Stimulated activated CD4-positive, alpha-beta T cell treated with anti-CD3 and anti-CD28 coated beads, TNF-alpha, amount 100 ng/mL, for 48 hours (primary cell): Measurements from ENCODE around the gene NDUFA3.

Experiments used
- DNase-seq, 3 donors: peaks; one replicate each; pipeline ENCODE4 v3.0.0-alpha.2; 2020; ENCODE audit warnings: low read depth in 3 of 3

Gene NDUFA3

DNA sequence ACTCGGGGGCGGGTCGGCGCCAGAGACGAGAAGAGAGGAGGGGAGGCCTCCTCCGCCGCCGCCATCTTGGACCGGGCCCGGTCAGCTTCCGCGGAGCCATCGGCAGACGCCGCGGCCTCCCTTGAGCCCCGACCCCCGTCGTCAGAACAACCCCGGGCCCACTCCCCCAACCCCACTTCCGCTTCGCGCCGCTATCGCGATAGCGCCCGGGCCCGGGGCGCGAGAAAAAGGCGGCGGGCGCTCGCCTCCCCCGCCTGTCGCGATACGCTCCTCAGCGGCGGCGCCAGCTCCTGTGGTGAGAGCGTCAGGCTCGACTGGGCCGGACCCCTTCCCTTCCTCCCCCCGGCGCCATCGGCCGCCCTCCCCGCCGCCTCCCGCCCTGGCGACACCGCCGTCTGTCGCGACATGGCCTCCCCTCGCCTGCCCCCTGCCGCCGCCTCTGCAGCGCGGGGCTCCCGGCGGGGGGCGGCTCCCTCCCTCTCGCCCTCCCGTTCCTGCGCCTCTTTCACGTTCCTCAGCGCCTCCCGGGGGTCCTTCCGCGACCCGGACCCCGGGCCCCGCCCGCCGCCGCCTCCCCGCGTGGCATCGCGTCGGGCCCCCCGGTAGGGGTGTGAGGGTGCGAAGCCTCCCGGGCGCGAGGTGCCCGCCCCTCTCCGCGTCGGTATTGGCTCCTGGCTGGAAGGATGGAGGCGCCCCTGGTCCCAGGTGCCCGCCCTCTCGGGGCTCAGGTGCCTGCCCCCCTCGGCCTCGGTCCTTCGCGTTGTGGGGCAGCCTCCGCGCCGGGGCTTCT lies 35.2 kb downstream of the NDUFA3 start, which contains the start of gene CNOT3:
Gene CNOT3, plus strand, starts transcription at position 64 of the 790 bp plus-strand sequence. CDS start 5,217 bp downstream, outside the sequence.
- DNase-seq = no peak

DNA sequence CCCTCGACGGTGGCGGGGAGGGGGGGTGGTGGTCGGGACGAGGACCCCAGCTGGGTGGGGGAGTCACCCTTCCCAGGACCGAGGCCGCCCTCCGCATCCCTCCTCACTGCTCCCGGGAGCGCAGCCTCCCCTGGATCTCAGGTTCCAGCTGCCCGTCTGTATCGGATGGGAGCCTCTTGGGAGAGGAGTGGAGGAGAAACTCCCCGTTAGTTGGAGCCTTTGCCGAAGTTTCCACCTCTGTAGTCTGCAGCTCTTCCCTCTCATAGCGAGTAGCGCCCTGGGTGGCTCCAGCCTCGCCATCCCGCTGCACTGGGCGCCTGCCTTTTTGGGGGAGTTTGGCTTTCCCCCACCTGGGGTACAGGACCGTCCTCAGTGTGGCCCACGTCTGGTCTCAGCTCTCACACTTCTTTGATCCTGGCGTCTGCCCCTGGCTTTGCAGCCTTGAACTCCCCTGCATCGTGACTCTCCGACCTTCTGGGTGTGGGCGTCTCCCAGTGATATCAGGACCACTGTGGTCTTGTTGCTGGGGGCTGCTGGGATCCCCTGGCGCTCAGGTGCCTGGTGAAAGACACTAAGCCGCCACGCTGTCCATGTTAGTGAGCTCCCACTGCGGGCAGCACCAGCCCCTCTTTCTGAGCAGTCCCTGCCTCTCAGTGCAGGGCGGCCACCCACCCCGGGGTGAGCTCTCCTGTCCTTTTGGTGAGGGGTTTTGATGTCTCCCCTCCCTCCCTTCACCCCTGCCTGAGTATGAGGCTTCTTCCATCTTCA lies 36.0 kb downstream of the NDUFA3 start:
- DNase-seq = no peak

DNA sequence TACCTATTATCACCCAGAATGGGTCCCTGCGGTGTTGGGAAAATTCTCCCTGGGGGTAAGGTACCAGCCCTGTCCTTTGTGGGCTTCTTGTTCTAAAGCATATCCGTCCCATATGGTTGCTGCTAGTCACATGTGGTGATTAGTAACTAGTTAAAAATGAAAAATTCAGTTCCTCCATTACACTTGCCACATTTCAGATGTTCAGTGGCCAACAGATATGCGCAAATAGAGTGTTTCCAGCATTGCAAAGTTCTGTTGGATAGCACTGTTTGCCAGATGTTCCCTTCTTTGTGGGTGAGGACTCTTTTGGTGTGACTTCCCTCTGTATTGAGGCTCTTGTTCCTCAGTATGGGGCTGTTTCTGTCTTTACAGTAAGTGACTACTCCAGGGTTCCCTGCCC lies 38.7 kb downstream of the NDUFA3 start:
- no peak for DNase-seq

DNA sequence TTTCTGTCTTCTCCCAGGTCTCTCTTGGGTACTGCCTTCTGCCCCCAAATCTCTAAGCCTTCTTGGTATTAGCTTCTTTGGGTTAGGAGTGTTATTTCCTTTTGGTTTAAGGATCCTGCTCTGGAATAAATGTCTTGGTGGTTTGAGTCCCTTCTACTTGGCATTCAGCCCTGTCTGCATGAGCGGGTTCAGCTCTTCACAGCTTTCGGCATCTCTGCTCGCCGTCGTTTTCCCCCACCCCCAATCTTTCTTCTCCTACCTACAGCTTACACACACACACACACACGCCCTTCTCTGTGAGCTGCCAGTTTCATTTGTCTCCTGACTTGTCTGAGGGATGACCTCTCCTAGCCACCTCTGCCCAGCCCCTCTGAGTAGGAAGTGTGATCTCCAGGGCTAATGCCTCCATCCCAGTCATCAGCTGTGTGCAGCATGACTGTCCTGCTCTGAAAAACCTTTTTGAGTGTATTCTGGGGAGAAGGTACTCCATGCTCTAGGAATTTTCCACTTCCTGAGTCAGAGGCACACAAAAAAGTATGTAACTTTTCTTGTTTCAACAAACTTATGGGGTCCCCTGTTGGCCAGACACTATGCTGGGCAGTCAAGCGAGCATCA lies 39.6 kb downstream of the NDUFA3 start:
- no peak for DNase-seq

DNA sequence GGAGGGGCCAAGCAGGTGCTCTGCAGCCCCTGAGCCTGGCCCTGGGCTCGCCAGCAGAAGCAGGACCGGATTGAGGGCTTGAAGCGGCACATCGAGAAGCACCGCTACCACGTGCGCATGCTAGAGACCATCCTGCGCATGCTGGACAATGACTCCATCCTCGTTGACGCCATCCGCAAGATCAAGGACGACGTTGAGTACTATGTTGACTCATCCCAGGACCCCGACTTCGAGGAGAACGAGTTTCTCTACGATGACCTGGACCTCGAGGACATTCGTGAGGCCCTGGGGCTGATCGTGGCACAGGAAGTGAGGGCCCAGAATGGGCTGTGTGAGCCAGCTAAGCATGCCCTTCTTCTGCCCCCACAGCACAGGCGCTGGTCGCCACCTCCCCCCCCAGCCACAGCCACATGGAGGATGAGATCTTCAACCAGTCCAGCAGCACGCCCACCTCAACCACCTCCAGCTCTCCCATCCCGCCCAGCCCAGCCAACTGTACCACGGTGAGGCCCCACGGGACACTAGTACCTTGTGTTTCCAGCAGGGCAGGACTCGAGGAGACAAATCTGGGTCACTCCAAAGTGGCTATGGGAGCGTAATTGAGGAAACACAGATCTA lies 43.0 kb downstream of the NDUFA3 start:
- DNase-seq = no peak

DNA sequence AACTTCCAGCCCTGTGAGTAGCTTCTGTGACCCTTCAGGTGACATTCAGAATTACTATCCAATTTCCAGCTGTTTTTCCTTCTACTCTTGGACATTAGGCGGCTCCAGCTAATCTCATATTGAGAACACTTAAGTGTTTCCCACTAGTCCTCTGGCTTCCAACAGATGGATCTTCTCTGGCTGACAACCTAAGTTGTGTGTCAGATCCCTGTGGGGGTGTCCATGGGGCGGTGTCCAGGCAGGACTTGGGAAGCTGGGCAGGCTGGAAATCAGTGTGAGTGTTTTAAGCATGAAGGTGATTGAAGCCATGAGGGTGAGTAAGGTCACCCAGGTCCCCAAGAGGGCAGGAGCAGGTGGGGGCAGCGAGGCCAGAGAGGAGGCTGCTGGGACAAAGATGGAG lies 45.0 kb downstream of the NDUFA3 start:
- DNase-seq = no peak

DNA sequence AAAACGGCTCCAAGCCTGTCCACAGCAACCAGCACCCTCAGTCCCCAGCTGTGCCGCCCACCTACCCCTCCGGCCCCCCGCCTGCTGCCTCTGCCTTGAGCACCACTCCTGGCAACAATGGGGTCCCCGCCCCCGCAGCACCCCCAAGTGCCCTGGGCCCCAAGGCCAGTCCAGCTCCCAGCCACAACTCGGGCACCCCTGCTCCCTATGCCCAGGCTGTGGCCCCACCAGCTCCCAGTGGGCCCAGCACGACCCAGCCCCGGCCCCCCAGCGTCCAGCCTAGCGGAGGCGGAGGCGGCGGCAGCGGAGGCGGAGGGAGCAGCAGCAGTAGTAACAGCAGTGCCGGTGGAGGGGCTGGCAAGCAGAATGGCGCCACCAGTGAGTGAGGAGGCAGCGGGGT lies 45.5 kb downstream of the NDUFA3 start:
- DNase-seq = no peak

DNA sequence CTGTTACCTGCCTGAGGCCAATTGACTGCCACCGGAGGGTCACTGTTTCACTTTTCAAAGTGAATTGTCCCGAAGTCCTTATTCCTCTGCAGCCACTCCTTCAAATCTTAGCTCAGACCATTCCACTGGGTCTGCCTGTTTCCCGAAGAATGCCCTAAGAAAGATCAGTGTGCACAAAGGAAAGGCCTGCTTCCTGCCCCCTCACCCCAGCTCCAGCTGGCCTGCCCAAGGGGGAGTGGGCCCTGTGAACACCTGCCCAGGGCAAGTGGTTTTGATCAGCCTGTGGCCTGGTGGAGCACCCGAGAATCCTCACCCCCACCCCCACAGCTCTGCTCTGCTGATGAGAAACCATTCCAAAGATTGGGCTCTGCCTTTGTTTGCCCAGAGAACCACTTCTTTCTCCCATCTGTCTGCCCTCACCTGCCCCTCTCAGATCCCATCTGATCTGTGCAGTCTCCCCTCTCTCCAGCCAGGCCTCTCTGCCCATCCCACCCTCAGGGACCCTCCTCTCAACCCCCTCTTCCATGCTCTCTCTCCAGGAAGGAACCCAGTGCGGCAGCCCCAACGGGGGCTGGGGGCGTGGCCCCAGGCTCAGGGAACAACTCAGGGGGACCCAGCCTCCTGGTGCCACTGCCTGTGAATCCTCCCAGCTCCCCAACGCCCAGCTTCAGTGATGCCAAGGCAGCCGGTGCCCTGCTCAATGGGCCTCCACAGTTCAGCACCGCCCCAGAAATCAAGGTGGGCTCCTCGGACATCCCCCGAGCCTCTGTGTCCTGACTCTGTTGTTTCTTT lies 46.6 kb downstream of the NDUFA3 start:
- DNase-seq = no peak

DNA sequence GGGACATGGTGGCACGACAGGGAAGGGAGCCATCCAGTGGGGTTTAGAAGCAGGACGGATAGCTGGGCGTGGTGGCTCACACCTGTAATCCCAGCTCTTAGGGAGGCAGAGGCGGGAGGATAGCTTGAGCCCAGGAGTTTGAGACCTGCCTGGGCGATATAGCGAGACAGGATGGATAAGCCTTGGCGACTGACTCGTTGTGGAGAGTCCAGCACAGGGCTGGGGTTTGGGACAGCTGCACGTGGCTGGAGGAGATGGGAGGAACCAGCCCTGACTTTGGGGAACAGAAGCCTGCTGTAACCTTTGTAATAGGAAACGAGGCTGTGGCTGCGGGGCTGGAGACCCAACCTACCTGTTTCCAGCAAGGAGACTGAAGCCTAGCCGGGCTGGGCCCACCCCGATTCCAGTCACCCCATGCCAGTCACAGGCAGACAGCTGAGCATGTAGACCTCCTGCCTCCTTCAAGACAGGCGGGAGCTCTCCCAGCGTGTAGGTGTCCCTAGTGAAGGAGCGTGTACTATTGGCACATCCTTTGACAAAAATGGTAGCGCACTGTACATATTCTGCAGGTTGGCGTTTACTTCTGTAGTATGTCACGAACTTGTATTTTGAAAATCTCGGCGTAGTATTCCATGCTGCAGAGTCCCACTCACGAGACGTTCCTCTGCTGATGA lies 48.8 kb downstream of the NDUFA3 start:
- no peak for DNase-seq

DNA sequence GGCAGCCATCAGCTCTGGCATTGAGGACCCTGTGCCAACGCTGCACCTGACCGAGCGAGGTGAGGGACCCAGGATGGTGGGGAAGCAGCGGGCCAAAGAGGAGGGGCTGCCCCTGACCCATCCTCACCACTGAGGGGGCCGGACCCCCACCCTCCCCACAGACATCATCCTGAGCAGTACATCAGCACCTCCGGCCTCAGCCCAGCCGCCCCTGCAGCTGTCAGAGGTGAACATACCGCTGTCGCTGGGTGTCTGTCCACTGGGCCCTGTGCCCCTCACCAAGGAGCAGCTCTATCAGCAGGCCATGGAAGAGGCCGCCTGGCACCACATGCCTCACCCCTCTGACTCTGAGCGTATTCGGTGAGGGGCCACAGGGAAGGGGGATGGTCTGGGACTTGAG lies 49.6 kb downstream of the NDUFA3 start:
- no peak for DNase-seq

DNA sequence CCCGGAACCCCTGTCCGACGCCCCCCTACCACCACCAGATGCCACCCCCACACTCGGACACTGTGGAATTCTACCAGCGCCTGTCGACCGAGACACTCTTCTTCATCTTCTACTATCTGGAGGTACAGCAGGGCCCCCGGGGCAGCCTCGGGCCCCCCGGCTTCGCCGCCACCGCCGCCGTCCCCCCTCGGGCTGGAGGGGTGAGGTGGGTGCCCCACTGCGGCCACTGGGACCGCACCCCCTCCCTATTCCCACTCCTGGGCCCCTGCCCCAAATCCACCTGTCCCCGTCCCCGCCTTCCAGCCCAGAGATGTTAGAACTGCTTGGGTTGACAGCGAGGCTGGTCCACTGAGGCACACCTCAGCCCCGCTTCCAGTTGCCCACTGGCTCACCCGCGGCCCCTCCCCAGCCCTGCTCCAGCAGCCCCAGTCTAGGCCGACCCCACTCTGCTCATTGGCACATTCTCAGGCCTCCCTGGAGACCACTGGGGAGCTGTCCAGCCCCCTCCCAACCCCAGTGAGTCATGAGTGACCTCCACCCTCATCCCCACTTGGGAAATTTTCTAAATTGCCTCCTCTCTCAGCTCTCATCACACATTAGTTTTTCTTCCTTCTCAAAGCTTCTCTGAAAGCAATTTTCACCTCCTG lies 50.3 kb downstream of the NDUFA3 start:
- no peak for DNase-seq

DNA sequence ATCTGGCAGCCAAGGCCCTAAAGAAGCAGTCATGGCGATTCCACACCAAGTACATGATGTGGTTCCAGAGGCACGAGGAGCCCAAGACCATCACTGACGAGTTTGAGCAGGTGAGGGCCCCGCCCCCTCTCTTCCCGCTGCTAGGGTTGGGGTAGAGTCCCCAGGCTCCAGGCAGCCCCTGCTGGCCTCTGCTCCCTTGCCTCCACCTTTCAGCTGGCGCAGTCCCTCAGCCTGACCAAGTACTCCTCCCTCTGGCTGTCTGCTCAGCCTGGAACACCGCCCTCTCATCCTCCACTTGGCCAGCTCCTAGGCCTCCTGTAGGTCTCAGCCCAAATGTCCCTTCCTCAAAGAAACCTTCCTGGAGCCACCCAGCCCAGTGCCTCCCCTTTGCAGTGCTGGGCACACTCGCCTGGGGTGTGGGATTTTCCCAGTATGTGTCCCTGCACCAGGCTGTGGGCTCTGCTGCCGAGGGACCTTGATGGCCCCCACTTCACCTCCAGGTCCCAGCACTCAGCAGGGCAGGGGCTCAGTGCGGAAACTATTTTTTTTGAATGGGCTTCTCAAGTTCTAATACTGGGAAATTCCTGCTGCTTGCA lies 51.2 kb downstream of the NDUFA3 start:
- no peak for DNase-seq

DNA sequence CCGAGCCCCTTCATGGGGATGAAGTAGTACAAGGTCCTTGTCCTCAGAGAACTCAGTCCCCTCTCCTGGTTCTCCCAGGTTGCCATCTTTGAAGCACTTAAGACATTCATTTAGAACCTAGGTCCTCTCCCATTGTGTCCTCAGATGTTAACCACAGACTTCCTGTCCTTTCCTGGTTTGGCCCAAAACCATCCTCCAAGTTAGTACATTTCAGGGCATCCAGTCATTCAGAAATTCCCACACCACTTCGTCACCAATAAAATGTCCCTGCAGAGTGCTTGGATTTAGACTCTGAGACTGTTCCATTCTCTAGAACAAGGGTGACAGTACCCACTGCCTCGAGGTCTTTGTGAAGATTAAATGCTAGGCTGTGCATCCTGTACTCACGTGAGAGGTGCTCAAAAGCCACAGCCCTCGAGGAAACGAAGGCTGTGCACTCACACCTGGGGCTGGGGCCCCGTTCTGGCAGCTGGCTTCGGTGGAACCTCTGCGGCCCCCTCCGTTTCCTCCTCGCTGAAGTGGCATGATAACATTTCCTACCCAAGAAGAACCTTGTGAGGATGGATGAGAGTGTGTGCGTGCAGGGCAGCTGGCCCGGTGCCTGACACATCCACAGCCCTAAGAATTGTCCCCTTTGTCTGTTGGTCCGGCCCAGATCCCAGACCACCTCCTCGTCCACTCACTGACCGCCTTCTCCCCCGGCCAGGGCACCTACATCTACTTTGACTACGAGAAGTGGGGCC lies 52.1 kb downstream of the NDUFA3 start:
- no peak for DNase-seq

DNA sequence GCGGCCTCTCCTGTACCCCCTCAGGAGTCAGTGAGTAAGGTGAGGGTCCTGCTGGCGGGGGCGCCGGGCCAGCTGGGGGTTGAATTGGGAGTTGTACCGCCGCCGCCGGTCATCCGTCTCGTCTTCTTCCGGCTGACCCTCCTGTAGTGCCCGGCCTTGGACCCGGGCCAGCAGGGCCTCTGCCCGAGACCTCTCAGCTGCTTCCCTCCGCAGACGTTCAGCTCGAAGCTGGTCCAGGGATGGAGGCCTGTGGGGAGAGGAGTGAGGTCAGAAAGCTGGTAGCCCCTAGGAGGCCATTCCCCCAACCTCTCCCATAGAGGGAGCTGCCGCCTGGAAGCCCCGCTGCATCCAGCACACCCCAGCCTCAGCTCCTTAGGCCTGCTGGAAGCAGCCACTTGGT lies 53.0 kb downstream of the NDUFA3 start:
- DNase-seq = no peak

DNA sequence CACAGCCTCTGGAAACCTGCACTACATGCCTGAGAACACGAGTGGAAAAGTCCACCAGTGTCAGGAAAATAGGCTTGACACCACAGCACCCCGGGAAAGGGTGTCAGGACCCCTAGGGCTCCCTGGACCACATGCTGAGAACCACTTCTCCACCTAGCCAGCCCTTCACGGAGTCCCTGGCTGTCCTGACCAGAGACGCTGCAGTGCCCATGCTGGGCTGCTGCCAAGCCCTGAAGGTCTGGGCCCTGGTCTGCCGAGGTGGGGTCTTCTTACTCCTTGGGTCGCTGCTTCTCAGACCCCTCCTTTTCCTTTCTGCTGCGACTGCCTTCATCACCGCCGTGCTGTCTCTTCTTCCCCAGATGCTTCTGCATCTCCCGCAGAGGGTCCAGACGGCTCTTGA lies 53.8 kb downstream of the NDUFA3 start:
- DNase-seq = no peak

DNA sequence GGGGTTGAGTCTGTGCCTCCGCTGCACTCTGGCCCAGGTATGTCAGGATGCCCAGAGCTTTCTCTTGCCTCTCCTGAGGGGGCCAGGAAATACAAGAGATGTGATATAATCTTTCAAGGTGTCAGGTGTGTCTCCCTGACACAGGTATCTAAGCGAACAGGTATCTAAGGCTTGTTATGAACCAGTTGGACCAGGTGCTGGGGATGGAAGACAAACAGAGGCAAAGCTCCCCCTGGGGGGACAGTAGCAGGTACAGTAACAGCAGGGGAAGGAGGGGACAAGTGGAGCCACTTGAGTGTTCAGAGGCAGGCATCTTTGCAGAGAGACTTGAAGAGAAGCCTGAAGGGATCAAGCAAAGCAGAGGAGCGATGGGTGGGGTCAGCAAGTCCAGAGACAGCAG lies 54.3 kb downstream of the NDUFA3 start:
- DNase-seq = no peak
